Suppressor macrophage treated with lipopolysaccharide for 1 hour (primary cell): Measurements from ENCODE around the gene NCBP1.

Source experiments
- DNase-seq, 3 donors: peaks; one replicate each; pipeline ENCODE4 v3.0.0-alpha.2; 2020 to 2022

The NCBP1 gene

GRCh38 chr9:97721396-97721795, 87.8 kb downstream of the NCBP1 start:
- no peak for DNase-seq

- DNase-seq, result no peak
These were observed 88.7 kb downstream of the NCBP1 start for GRCh38 chr9:97722331-97722730.
